Lung (tissue), 12 donors: ENCODE results near the gene LEF1. TPM values are rescaled to one million over a fixed set of nuclear protein-coding genes. Genes with fewer than 3 reads are reported as not detected.

Experiments
- ATAC-seq: fragments of 200-7000 bp; cut with Tn5 transposase; one replicate; pipeline ENCODE4 v1.9.1; 2020; ENCODE audit warnings: moderate number of reproducible peaks; ENCODE audit not compliant: insufficient read depth, low FRiP score
- DNase-seq, 3 donors: peaks; one replicate each; pipeline ENCODE4 v3.0.0-alpha.2; 2013 to 2017
- H3K27ac ChIP-seq, 2 donors: one replicate each; pipeline ENCODE4 v1.5.1; 2013; ENCODE audit warnings: mild to moderate bottlenecking in 2 of 2, moderate library complexity in 2 of 2, control low read depth in 1 of 2, inconsistent platforms in 1 of 2, low read depth in 1 of 2, low read length in 1 of 2
- H3K27me3 ChIP-seq, 3 donors: one replicate each; pipeline ENCODE4 v1.5.1; 2013; ENCODE audit warnings: low read length in 2 of 3; ENCODE audit not compliant: control insufficient read depth in 3 of 3, insufficient read depth in 3 of 3
- H3K36me3 ChIP-seq, 4 donors: one replicate each; pipeline ENCODE4 v1.5.1; 2013; ENCODE audit warnings: low read length in 4 of 4, mild to moderate bottlenecking in 1 of 4, moderate library complexity in 1 of 4; ENCODE audit not compliant: control insufficient read depth in 4 of 4, insufficient read depth in 4 of 4
- H3K4me1 ChIP-seq, 5 donors: one replicate each; pipeline ENCODE4 v1.5.1; 2013; ENCODE audit warnings: low read length in 5 of 5, mild to moderate bottlenecking in 2 of 5, moderate library complexity in 1 of 5; ENCODE audit not compliant: control insufficient read depth in 5 of 5, insufficient read depth in 5 of 5
- H3K4me3 ChIP-seq: one replicate; pipeline ENCODE4 v1.5.1; 2013; ENCODE audit warnings: mild to moderate bottlenecking, control low read depth, moderate library complexity
- H3K9ac ChIP-seq, 2 donors: one replicate each; pipeline ENCODE4 v1.5.1; 2013; ENCODE audit warnings: low read length in 2 of 2, control low read depth in 1 of 2; ENCODE audit not compliant: insufficient read depth in 1 of 2
- H3K9me3 ChIP-seq, 4 donors: one replicate each; pipeline ENCODE4 v1.5.1; 2013; ENCODE audit warnings: low read length in 3 of 4, mild to moderate bottlenecking in 1 of 4, moderate library complexity in 1 of 4; ENCODE audit not compliant: control insufficient read depth in 4 of 4, insufficient read depth in 3 of 4
- CTCF ChIP-seq: IDR thresholded peaks from 2 replicates; pipeline ENCODE4 v1.5.1; 2012; ENCODE audit warnings: mild to moderate bottlenecking; ENCODE audit errors: control extremely low read depth, extremely low read depth
- WGBS, 2 donors: extraction: QIAGEN DNeasy Blood & Tissue Kit; methylation state at CpG; one replicate each; pipeline ENCODE4 v1.1.7; 2013; 5-methylcytosine and 5-hydroxymethylcytosine counted together
- polyA plus RNA-seq, 2 donors: library from polyadenylated mRNA; stranded (reverse); fragments of 200-250 nt; gene quantifications; one replicate each; pipeline ENCODE4 v1.2.1, GENCODE V29; 2013
- total RNA-seq, 2 donors: library from RNA; depleted of rRNA in 1 of 2; stranded (reverse); fragments of >200 nt in 1 of 2; gene quantifications; one replicate each; pipeline ENCODE4 v1.2.1, GENCODE V29; 2014 to 2021
- donor health status: control.
- donor health status: control.
- donor health status: Bipolar disorder and iron deficiency.
- donor health status: healthy.
- donor health status: DM: yes; HTN: yes; CAD: no.

The LEF1 gene
- total and polyA plus RNA-seq, 4 donors: 2.7 to 25.4 (median 4.0) TPM

GRCh38 chr4:108201774-108202173, 33.0 kb upstream of the LEF1 start:
- no peaks in the 10 kb centered on the region for H3K36me3 ChIP-seq
- DNase-seq (no peak), ATAC-seq (no peak)
- 96 to 98% methylated on average over 2 of the region's 2 CpGs for WGBS, 2 donors
- H3K27ac ChIP-seq: no peak overlapping the region
- H3K9ac ChIP-seq: no peak overlapping the region
- no peaks in the 10 kb centered on the region for H3K4me1 ChIP-seq
- no peak overlapping the region for H3K4me3 ChIP-seq
- no peak for TF ChIP-seq CTCF
- H3K9me3 ChIP-seq: no peaks in the 10 kb centered on the region
- no peaks in the 10 kb centered on the region for H3K27me3 ChIP-seq

DNA sequence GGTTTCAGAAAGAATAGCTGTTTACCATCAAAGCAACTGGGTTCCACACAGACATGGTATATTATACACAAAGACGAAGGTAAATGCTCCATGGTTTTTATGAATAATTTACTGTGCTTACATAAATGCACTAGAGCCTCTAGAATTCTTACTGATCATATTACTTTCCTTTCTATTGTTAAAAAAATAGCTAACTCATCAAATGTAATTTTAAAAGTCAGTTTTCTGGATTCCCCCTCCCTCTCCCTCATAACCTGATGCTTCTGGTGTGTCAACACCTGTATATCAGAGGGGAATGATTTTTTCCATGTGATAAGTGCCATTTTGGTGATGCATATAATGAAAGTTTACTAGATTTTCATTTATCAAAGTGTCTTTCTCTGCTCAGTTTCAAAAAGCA, 31.1 kb upstream of the LEF1 start:
- H3K9me3 ChIP-seq: no peaks in the 10 kb centered on the region
- no peak overlapping the region for H3K4me3 ChIP-seq
- H3K9ac ChIP-seq: no peak overlapping the region
- TF ChIP-seq CTCF: no peak
- H3K27me3 ChIP-seq: no peaks in the 10 kb centered on the region
- ATAC-seq (no peak), DNase-seq (no peak)
- WGBS, 2 donors: 80 to 83% methylated on average over 1 of the region's 1 CpG
- H3K4me1 ChIP-seq: no peaks in the 10 kb centered on the region
- no peak overlapping the region for H3K27ac ChIP-seq
- H3K36me3 ChIP-seq: no peaks in the 10 kb centered on the region

DNA sequence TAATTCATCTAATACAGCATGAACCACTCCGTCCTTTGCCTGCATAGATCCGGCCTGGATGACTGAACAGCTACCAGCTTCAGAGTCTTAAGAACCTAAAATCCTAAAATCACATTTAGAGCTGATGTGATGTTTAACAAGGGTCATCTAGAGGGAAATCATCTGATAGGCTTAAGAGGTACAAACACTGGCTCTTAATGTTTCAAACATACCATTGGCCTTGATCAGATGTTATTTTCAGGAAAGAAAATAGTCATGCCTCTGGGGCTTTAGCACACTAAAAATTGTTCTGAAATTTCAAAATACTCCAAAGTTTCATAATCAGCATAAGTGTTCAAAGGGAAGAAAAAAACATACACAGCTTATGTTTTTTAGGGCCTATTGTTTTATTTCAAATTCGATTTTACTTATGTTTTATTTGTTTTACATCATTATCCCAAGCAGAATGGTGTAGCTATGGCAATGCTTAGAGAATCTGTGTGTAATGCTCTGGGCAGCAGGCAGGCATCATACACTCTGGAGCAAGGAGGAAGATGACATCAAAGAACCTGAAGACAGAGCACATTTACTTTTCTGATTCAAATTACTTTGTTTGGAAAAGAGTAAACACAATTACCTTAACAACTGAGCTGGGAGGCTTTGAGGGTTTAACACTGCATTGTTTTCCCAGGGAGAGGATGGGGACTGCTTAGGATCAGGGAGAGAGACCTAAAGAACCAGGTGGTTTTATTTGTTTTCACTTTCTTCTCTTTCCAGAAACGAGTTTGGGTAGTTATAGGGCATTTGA, 25.3 kb upstream of the LEF1 start:
- Histone ChIP-seq H3K4me1 (no peaks in the 10 kb centered on the region), H3K9ac (no peak overlapping the region), H3K9me3 (no peaks in the 10 kb centered on the region), H3K36me3 (no peaks in the 10 kb centered on the region), H3K27me3 (no peaks in the 10 kb centered on the region), H3K27ac (no peak overlapping the region), H3K4me3 (no peak overlapping the region)
- TF ChIP-seq CTCF: no peak
- DNase-seq (no peak), ATAC-seq (no peak)
- WGBS, 2 donors: 64 to 73% methylated on average over 4 of the region's 4 CpGs

DNA sequence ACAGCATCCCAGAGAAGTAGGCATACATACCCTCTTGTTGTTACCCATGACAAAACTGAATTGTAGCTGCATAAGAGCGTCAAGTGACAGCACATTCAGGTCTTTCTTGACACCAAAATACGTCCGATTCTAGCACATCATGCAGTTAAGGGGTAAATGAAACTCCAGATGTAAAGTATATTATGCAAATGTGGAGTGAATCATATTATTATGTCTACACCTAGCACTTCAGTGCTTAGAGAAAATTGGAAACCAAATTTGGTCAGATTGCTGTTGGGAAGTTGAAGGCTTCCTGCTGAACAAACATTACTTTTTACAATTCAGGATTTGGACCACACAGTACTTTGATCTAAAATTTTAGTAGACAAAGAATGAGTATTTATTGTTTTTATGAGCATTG, 24.2 kb upstream of the LEF1 start:
- 96 to 97% methylated on average over 3 of the region's 3 CpGs for WGBS, 2 donors
- TF ChIP-seq CTCF: no peak
- no peaks in the 10 kb centered on the region for H3K27me3 ChIP-seq

More for the DNA sequence above, 24.2 kb upstream of the LEF1 start:
- H3K9me3 ChIP-seq: no peaks in the 10 kb centered on the region
- no peak overlapping the region for H3K27ac ChIP-seq
- ATAC-seq: no peak
- H3K36me3 ChIP-seq: no peaks in the 10 kb centered on the region
- H3K4me1 ChIP-seq: no peaks in the 10 kb centered on the region
- H3K4me3 ChIP-seq: no peak overlapping the region
- H3K9ac ChIP-seq: no peak overlapping the region
- DNase-seq: no peak
